ENCODE measurements around the gene TNFSF8.

DNA sequence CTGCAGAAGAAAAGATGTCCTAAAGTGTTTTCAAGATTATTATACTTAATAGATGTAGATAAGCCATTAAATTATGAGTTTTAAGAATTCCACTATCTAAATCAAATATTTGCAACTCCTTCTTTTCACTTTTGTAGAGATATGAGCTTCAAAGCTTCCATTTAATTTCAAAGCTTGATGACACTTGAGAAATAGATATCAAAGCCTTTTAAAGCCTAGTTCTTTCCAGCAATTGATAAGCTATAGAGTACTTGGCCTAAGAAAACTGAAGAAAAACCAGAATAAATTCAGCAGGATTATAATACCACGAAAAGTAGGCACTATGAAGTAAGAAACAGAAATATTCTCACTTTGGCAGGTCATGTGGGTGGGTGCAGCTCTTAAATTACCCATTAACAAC, 1.7 kb downstream of the TNFSF8 start:
- TF ChIP-seq, protein P1, sequence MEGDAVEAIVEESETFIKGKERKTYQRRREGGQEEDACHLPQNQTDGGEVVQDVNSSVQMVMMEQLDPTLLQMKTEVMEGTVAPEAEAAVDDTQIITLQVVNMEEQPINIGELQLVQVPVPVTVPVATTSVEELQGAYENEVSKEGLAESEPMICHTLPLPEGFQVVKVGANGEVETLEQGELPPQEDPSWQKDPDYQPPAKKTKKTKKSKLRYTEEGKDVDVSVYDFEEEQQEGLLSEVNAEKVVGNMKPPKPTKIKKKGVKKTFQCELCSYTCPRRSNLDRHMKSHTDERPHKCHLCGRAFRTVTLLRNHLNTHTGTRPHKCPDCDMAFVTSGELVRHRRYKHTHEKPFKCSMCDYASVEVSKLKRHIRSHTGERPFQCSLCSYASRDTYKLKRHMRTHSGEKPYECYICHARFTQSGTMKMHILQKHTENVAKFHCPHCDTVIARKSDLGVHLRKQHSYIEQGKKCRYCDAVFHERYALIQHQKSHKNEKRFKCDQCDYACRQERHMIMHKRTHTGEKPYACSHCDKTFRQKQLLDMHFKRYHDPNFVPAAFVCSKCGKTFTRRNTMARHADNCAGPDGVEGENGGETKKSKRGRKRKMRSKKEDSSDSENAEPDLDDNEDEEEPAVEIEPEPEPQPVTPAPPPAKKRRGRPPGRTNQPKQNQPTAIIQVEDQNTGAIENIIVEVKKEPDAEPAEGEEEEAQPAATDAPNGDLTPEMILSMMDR (conservative IDR thresholded peaks at IDR 0.05; ENCODE audit: low read depth, low read length), result no peak
- TF ChIP-seq, protein P2, sequence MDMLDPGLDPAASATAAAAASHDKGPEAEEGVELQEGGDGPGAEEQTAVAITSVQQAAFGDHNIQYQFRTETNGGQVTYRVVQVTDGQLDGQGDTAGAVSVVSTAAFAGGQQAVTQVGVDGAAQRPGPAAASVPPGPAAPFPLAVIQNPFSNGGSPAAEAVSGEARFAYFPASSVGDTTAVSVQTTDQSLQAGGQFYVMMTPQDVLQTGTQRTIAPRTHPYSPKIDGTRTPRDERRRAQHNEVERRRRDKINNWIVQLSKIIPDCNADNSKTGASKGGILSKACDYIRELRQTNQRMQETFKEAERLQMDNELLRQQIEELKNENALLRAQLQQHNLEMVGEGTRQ (IDR thresholded peaks at IDR 0.05; ENCODE audit: low read depth, low read length), result no peak
- TF ChIP-seq SMC3 (IDR thresholded peaks at IDR 0.05; ENCODE audit: low read depth, low read length), result no peak
- TF ChIP-seq RAD21 (IDR thresholded peaks at IDR 0.05; ENCODE audit: low read length), result no peak
- no peak for TF ChIP-seq BHLHE40 (IDR thresholded peaks at IDR 0.05; ENCODE audit: low read depth, low read length)
- TF ChIP-seq POLR2A (IDR thresholded peaks at IDR 0.05; ENCODE audit: low read depth, low read length), result no peak
- no peak for TF ChIP-seq CEBPB (IDR thresholded peaks at IDR 0.05; ENCODE audit: low read depth, low read length)
- TF ChIP-seq NFE2L2 (IDR thresholded peaks at IDR 0.05; ENCODE audit: low read depth, low read length), result no peak
- no peak for TF ChIP-seq RFX5 (IDR thresholded peaks at IDR 0.05; ENCODE audit: low read depth, low read length)
- TF ChIP-seq FOS (IDR thresholded peaks at IDR 0.05; ENCODE audit: low read depth, low read length), result no peak
- no peak for TF ChIP-seq CHD1 (IDR thresholded peaks at IDR 0.05; ENCODE audit: low read depth, low read length)
- no peak for TF ChIP-seq MXI1 (IDR thresholded peaks at IDR 0.05; ENCODE audit: borderline replicate concordance, low read depth, low read length)

Measured in IMR-90 (cell line).